GM12892 (cell line): ENCODE results near the gene PEX10.

Experiments
- POLR2A ChIP-seq: IDR thresholded peaks from 2 replicates; pipeline ENCODE4 v1.6.1; 2011; ENCODE audit warnings: low read depth, low read length, control low read depth
- POLR2AphosphoS5 ChIP-seq: IDR thresholded peaks from 2 replicates; pipeline ENCODE4 v1.6.1; 2011; ENCODE audit warnings: low read depth, low read length, control low read depth

GRCh38 chr1:2443277-2444137 lies 31.1 kb upstream of the PEX10 start:
- TF ChIP-seq POLR2A (no peak), POLR2AphosphoS5 (no peak)
